GM12875 (cell line): ENCODE results near the gene DONSON.
A peak's percentile ranks its signal among the peaks of the same experiment; 100 is the strongest.

Experiments
- H3K4me3 ChIP-seq: one replicate; pipeline ENCODE4 v1.5.1; 2011; ENCODE audit warnings: low read depth, low read length, control low read depth
- CTCF ChIP-seq: IDR thresholded peaks from 2 replicates; pipeline ENCODE4 v1.5.1; 2011; ENCODE audit warnings: low read depth, mild to moderate bottlenecking, control low read depth, inconsistent platforms, low read length, moderate library complexity, borderline replicate concordance; ENCODE audit not compliant: insufficient read depth

The DONSON gene

DNA sequence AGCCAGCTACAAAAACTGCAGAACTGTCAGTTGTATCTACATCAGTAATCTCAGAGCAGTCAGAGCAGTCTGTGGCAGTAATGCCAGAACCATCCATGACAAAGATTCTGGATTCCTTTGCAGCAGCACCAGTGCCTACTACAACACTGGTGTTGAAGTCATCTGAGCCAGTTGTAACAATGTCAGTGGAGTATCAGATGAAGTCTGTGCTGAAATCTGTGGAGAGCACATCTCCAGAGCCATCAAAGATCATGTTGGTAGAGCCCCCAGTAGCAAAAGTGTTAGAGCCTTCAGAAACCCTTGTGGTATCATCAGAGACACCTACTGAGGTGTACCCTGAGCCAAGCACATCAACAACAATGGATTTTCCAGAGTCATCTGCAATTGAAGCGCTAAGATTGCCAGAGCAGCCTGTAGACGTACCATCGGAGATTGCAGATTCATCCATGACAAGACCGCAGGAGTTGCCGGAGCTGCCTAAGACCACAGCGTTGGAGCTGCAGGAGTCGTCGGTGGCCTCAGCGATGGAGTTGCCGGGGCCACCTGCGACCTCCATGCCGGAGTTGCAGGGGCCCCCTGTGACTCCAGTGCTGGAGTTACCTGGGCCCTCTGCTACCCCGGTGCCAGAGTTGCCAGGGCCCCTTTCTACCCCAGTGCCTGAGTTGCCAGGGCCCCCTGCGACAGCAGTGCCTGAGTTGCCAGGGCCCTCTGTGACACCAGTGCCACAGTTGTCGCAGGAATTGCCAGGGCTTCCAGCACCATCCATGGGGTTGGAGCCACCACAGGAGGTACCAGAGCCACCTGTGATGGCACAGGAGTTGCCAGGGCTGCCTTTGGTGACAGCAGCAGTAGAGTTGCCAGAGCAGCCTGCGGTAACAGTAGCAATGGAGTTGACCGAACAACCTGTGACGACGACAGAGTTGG is 38.4 kb downstream of the DONSON start:
- TF ChIP-seq CTCF, result no peak
- no peak overlapping the region for H3K4me3 ChIP-seq

GRCh38 chr21:33546086-33546485 is 42.4 kb downstream of the DONSON start:
- H3K4me3 ChIP-seq, result no peak overlapping the region
- no peak for TF ChIP-seq CTCF

DNA sequence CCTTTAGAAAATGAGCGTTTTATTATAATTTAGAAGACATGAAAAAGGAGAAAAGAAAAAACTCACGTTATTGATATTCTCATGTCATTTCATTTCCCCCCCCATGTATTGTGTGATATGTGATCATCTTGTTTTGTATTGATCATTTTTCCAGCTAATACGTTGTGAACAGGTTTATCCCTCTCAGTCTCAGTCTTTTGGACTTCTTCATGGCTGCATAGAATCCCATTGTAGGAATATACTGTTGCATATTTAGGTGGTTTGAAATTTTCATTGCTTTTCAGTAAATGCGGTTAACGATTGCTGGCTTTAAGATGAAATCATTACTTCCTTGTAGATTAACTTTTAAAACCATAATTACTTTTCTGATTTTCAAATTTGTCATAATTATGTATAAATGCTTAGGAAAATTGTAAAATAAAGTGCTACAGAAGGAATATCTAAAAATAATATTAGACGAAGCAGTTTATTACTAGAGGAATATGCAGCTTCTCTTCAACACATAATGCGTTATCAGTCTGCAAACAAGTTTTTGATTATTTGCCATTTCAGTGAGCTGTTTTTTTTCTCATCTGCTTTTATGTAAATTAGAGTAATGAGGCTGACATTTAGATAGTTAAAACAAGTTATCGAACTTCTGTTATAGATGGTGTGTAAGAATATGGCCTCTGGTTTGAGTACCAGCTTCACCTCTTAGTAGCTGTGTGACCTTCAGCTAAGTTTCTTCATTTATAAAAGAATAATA is 43.9 kb downstream of the DONSON start:
- H3K4me3 ChIP-seq, result peak overlapping the region; percentile 75
- no peak for TF ChIP-seq CTCF

DNA sequence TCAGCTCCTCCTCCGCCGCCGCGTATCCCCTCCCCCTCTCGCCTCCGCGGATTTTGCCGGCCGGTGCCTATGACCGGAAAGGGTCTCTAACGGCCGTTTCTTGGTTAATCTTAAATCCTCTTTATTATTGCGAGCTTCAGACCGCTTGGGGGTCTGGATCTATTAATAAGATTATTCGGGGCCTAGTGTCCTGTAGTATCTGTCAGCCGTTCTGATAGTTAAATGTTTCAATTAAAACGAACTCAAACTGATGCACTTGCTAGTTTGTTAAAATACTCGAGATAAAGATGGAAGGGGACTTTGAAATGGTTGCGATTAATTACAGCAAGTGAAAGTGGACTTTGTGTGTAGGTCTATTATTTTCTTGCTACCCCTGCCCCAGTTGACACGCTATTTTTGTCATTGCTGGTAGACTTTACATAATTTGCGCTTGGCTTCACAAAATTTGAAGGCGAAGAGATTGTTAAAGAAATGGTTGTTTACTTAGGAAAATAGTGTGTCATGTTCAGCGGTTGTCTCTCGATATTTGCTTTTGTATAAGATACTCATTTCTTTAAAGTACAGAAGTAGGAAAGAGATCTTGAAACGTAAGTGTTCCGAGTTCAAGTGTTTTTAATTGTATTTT is 44.9 kb downstream of the DONSON start:
- H3K4me3 ChIP-seq, result peak overlapping the region; percentile 75
- no peak for TF ChIP-seq CTCF

- H3K4me3 ChIP-seq, result peak within 1 kb of the TSS; percentile 80
- TF ChIP-seq CTCF, result no peak
Measured at GRCh38 chr21:33542640-33543504, 45.6 kb downstream of the DONSON start, which contains the start of gene SON. TSS of gene SON (plus strand) at chr21:33543038. CDS start at chr21:33543093, 55 bp downstream.
